Measurements from ENCODE around the gene AP4B1.

The AP4B1 gene

DNA sequence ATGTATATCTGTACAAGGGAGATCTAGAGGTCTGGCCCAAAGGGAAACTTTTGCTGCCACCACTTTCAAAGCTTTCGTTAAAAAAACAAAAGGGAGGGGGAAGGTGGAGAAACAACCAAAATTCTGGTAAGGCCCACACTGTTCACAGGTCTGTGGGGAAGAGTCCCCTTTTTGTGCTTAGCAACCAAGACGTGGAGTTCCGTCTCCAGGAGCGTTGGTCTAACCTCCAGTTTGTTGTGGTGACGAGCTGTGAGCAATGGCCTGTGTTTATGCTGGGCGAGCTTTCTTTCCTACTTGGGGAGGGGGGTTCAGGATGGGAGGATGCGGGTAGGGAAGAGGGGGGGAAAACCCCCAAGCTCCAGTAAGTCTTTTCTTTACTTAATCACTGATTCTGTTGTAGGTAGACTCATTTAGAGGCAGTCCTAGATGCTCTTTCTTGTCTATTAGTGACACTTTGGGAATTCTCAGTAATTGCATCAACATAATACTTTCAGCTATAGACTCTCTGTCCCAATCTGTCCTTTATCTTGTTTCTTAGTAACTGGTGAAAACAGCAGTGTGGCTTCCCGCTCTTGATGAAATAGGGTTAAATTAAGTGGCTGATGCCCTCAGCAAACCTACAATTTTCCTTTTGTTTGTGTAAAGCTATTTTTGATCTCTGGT lies 26.0 kb upstream of the AP4B1 start:
- no peak overlapping the region for H2BK120ac ChIP-seq (ENCODE audit: low read depth, low read length)
- no peak overlapping the region for H4K8ac ChIP-seq (ENCODE audit: low read depth, low read length)
- DNase-seq (ENCODE audit: low spot score), result peak; percentile 32
- peak overlapping the region; percentile 79 for H3K4me2 ChIP-seq (ENCODE audit: insufficient read depth, low read length, poor library complexity, severe bottlenecking)
- peaks cover 5 to 9% of the 10 kb centered on the region in 2 donors for H3K4me1 ChIP-seq (ENCODE audit: control insufficient read depth in 2 of 2, insufficient read depth in 1 of 2, low read depth in 1 of 2, low read length in 2 of 2)
- no peak overlapping the region for H3K18ac ChIP-seq (ENCODE audit: low read length)
- no peaks in the 10 kb centered on the region for H3K9me3 ChIP-seq (replicated peaks in 1 of 2; ENCODE audit: control insufficient read depth in 2 of 2, insufficient read depth in 1 of 2, low read depth in 1 of 2, low read length in 2 of 2)
- H2BK5ac ChIP-seq (ENCODE audit: low read length), result no peak overlapping the region
- no peak overlapping the region for H3K14ac ChIP-seq (ENCODE audit: low read length)
- H3K9ac ChIP-seq (ENCODE audit: low read depth, low read length, poor library complexity), result peak overlapping the region; percentile 36
- peak overlapping the region; percentile 91 for H2AFZ ChIP-seq (ENCODE audit: low read length)
- H3K23ac ChIP-seq (ENCODE audit: low read depth, low read length, poor library complexity), result no peak overlapping the region
- H4K91ac ChIP-seq (ENCODE audit: low read depth, low read length, poor library complexity), result no peak overlapping the region
- no peak overlapping the region for H2BK12ac ChIP-seq (ENCODE audit: low read length)
- WGBS, 2 donors (ENCODE audit: extremely low coverage in 2 of 2, insufficient read length in 2 of 2, insufficient replicate concordance in 1 of 2), result no CpG with 5 or more reads among the region's 8 CpGs
- H3K27me3 ChIP-seq (ENCODE audit: control insufficient read depth in 3 of 3, insufficient read depth in 3 of 3, low read depth in 1 of 3, low read length in 3 of 3), result no peaks in the 10 kb centered on the region
- no peak overlapping the region for H2AK5ac ChIP-seq (ENCODE audit: low read depth, low read length)
- peak overlapping the region; percentile 54 to 98 for H3K4me3 ChIP-seq (ENCODE audit: low read length in 2 of 2)
- H3K36me3 ChIP-seq (replicated peaks in 1 of 2; ENCODE audit: control insufficient read depth in 2 of 2, insufficient read depth in 2 of 2, low read length in 2 of 2), result no peaks in the 10 kb centered on the region
- peaks cover 6% of the 10 kb centered on the region for H3K79me1 ChIP-seq (ENCODE audit: low read depth, low read length)
- no peak overlapping the region for H3K4ac ChIP-seq (ENCODE audit: low read length)
- H3K27ac ChIP-seq (replicated peaks; ENCODE audit: low read length), result no peak overlapping the region
- no peak overlapping the region for H2BK15ac ChIP-seq (ENCODE audit: low read length)

GRCh38 chr1:113929750-113930498 lies 25.3 kb upstream of the AP4B1 start:
- peak overlapping the region; percentile 97 for H3K9ac ChIP-seq (ENCODE audit: low read depth, low read length, poor library complexity)
- no CpG with 5 or more reads among the region's 64 CpGs for WGBS, 2 donors (ENCODE audit: extremely low coverage in 2 of 2, insufficient read length in 2 of 2, insufficient replicate concordance in 1 of 2)
- H3K4me3 ChIP-seq (ENCODE audit: low read length in 2 of 2), result peak overlapping the region; percentile 54 to 98
- no peak overlapping the region for H2BK12ac ChIP-seq (ENCODE audit: low read length)
- no peak overlapping the region for H3K4ac ChIP-seq (ENCODE audit: low read length)
- H4K8ac ChIP-seq (ENCODE audit: low read depth, low read length), result no peak overlapping the region
- peak overlapping the region; percentile 90 for H3K18ac ChIP-seq (ENCODE audit: low read length)
- peak overlapping the region; percentile 79 for H3K4me2 ChIP-seq (ENCODE audit: insufficient read depth, low read length, poor library complexity, severe bottlenecking)
- no peaks in the 10 kb centered on the region for H3K36me3 ChIP-seq (replicated peaks in 1 of 2; ENCODE audit: control insufficient read depth in 2 of 2, insufficient read depth in 2 of 2, low read length in 2 of 2)
- no peak overlapping the region for H2BK120ac ChIP-seq (ENCODE audit: low read depth, low read length)
- H3K4me1 ChIP-seq (ENCODE audit: control insufficient read depth in 2 of 2, insufficient read depth in 1 of 2, low read depth in 1 of 2, low read length in 2 of 2), result peaks cover 5 to 9% of the 10 kb centered on the region in 2 donors
- no peaks in the 10 kb centered on the region for H3K27me3 ChIP-seq (ENCODE audit: control insufficient read depth in 3 of 3, insufficient read depth in 3 of 3, low read depth in 1 of 3, low read length in 3 of 3)
- H3K27ac ChIP-seq (replicated peaks; ENCODE audit: low read length), result peak overlapping the region; percentile 84
- no peak overlapping the region for H2BK5ac ChIP-seq (ENCODE audit: low read length)
- H4K91ac ChIP-seq (ENCODE audit: low read depth, low read length, poor library complexity), result no peak overlapping the region
- peak overlapping the region; percentile 83 for H3K23ac ChIP-seq (ENCODE audit: low read depth, low read length, poor library complexity)
- H3K79me1 ChIP-seq (ENCODE audit: low read depth, low read length), result peaks cover 6% of the 10 kb centered on the region
- peak overlapping the region; percentile 91 for H2AFZ ChIP-seq (ENCODE audit: low read length)
- H3K9me3 ChIP-seq (replicated peaks in 1 of 2; ENCODE audit: control insufficient read depth in 2 of 2, insufficient read depth in 1 of 2, low read depth in 1 of 2, low read length in 2 of 2), result no peaks in the 10 kb centered on the region
- DNase-seq (ENCODE audit: low spot score), result peak; percentile 47
- H2AK5ac ChIP-seq (ENCODE audit: low read depth, low read length), result no peak overlapping the region
- H2BK15ac ChIP-seq (ENCODE audit: low read length), result no peak overlapping the region
- peak overlapping the region; percentile 89 for H3K14ac ChIP-seq (ENCODE audit: low read length)

GRCh38 chr1:113928941-113929749 lies 24.5 kb upstream of the AP4B1 start, which contains the start of gene HIPK1:
Gene HIPK1, plus strand, starts transcription at chr1:113929324.
- Histone ChIP-seq H2BK5ac (ENCODE audit: low read length) (peak within 1 kb of the TSS; percentile 11), H3K18ac (ENCODE audit: low read length) (peak within 1 kb of the TSS; percentile 90), H3K36me3 (replicated peaks in 1 of 2; ENCODE audit: control insufficient read depth in 2 of 2, insufficient read depth in 2 of 2, low read length in 2 of 2) (no peaks in the 10 kb centered on the region), H2AK5ac (ENCODE audit: low read depth, low read length) (no peak within 1 kb of the TSS), H2BK120ac (ENCODE audit: low read depth, low read length) (no peak within 1 kb of the TSS), H3K14ac (ENCODE audit: low read length) (peak within 1 kb of the TSS; percentile 89), H3K27me3 (ENCODE audit: control insufficient read depth in 3 of 3, insufficient read depth in 3 of 3, low read depth in 1 of 3, low read length in 3 of 3) (no peaks in the 10 kb centered on the region), H2BK12ac (ENCODE audit: low read length) (no peak within 1 kb of the TSS), H3K9ac (ENCODE audit: low read depth, low read length, poor library complexity) (peak within 1 kb of the TSS; percentile 97), H4K91ac (ENCODE audit: low read depth, low read length, poor library complexity) (no peak within 1 kb of the TSS), H3K27ac (replicated peaks; ENCODE audit: low read length) (peak within 1 kb of the TSS; percentile 84), H3K9me3 (replicated peaks in 1 of 2; ENCODE audit: control insufficient read depth in 2 of 2, insufficient read depth in 1 of 2, low read depth in 1 of 2, low read length in 2 of 2) (no peaks in the 10 kb centered on the region), H4K8ac (ENCODE audit: low read depth, low read length) (no peak within 1 kb of the TSS), H3K4me1 (ENCODE audit: control insufficient read depth in 2 of 2, insufficient read depth in 1 of 2, low read depth in 1 of 2, low read length in 2 of 2) (peaks cover 5 to 9% of the 10 kb centered on the region in 2 donors), H3K79me1 (ENCODE audit: low read depth, low read length) (peaks cover 6% of the 10 kb centered on the region), H3K4me3 (ENCODE audit: low read length in 2 of 2) (peak within 1 kb of the TSS; percentile 54 to 98), H2BK15ac (ENCODE audit: low read length) (no peak within 1 kb of the TSS), H3K4me2 (ENCODE audit: insufficient read depth, low read length, poor library complexity, severe bottlenecking) (peak within 1 kb of the TSS; percentile 85), H3K4ac (ENCODE audit: low read length) (no peak within 1 kb of the TSS), H2AFZ (ENCODE audit: low read length) (peak within 1 kb of the TSS; percentile 91), H3K23ac (ENCODE audit: low read depth, low read length, poor library complexity) (peak within 1 kb of the TSS; percentile 83)
- DNase-seq (ENCODE audit: low spot score), result peak; percentile 92
- no CpG with 5 or more reads among the region's 61 CpGs for WGBS, 2 donors (ENCODE audit: extremely low coverage in 2 of 2, insufficient read length in 2 of 2, insufficient replicate concordance in 1 of 2)

Data from neuronal stem cell (in vitro differentiated cells).